Parathyroid adenoma (tissue), 2 donors: ENCODE measurements around the gene GPATCH1.

Experiments
- H2AFZ ChIP-seq: fragments of 300-600 bp; sonication (generic); one replicate; pipeline ENCODE4 v1.7.0; 2017; ENCODE audit warnings: antibody characterized with exemption, mild to moderate bottlenecking
- H3K27ac ChIP-seq: fragments of 300-600 bp; sonication (generic); one replicate; pipeline ENCODE4 v1.7.0; 2017
- H3K27me3 ChIP-seq: fragments of 300-600 bp; sonication (generic); one replicate; pipeline ENCODE4 v1.7.0; 2017; ENCODE audit warnings: low read length; ENCODE audit not compliant: control insufficient read depth, insufficient read depth
- H3K36me3 ChIP-seq: fragments of 300-600 bp; sonication (generic); one replicate; pipeline ENCODE4 v1.7.0; 2017; ENCODE audit warnings: low read length; ENCODE audit not compliant: control insufficient read depth, insufficient read depth
- H3K4me1 ChIP-seq: fragments of 300-600 bp; sonication (generic); one replicate; pipeline ENCODE4 v1.7.0; 2017; ENCODE audit warnings: control low read depth
- H3K4me2 ChIP-seq: fragments of 300-600 bp; sonication (generic); one replicate; pipeline ENCODE4 v1.7.0; 2017; ENCODE audit warnings: low read length
- H3K4me3 ChIP-seq: fragments of 300-600 bp; sonication (generic); one replicate; pipeline ENCODE4 v1.7.0; 2017; ENCODE audit warnings: low read depth, low read length
- H3K79me2 ChIP-seq: fragments of 300-600 bp; sonication (generic); one replicate; pipeline ENCODE4 v1.7.0; 2017; ENCODE audit warnings: control low read depth
- H3K9ac ChIP-seq: fragments of 300-600 bp; sonication (generic); one replicate; pipeline ENCODE4 v1.7.0; 2017; ENCODE audit warnings: mild to moderate bottlenecking
- H3K9me3 ChIP-seq: fragments of 300-600 bp; sonication (generic); one replicate; pipeline ENCODE4 v1.7.0; 2017; ENCODE audit warnings: low read length; ENCODE audit not compliant: control insufficient read depth
- CTCF ChIP-seq: fragments of 300-600 bp; sonication (generic); IDR thresholded peaks from one replicate; pipeline ENCODE4 v1.7.0; 2017; ENCODE audit warnings: antibody characterized with exemption, mild to moderate bottlenecking
- donor health status: primary hyperparathyroidism.

Gene GPATCH1

GRCh38 chr19:33055718-33056117 is 25.3 kb upstream of the GPATCH1 start:
- H3K9me3 ChIP-seq = no peaks in the 10 kb centered on the region
- no peak for TF ChIP-seq CTCF
- H3K4me1 ChIP-seq = peaks cover 10% of the 10 kb centered on the region
- H3K79me2 ChIP-seq = peaks cover 11% of the 10 kb centered on the region
- no peak overlapping the region for H3K9ac ChIP-seq
- no peak overlapping the region for H3K4me3 ChIP-seq
- no peak overlapping the region for H3K27ac ChIP-seq
- no peak overlapping the region for H3K4me2 ChIP-seq
- H3K27me3 ChIP-seq = no peaks in the 10 kb centered on the region
- H2AFZ ChIP-seq = no peak overlapping the region
- no peaks in the 10 kb centered on the region for H3K36me3 ChIP-seq

- peaks cover 4% of the 10 kb centered on the region for H3K79me2 ChIP-seq
- no peak for TF ChIP-seq CTCF
Measured at GRCh38 chr19:33060586-33060985, 20.4 kb upstream of the GPATCH1 start.

GRCh38 chr19:33062902-33063301 is 18.1 kb upstream of the GPATCH1 start:
- Histone ChIP-seq H3K79me2 (peaks cover 4% of the 10 kb centered on the region), H3K9me3 (no peaks in the 10 kb centered on the region), H3K4me2 (no peak overlapping the region), H3K4me3 (no peak overlapping the region), H3K36me3 (no peaks in the 10 kb centered on the region), H3K27ac (no peak overlapping the region), H2AFZ (no peak overlapping the region), H3K27me3 (no peaks in the 10 kb centered on the region), H3K9ac (no peak overlapping the region), H3K4me1 (peaks cover 4% of the 10 kb centered on the region)
- TF ChIP-seq CTCF = no peak

More at GRCh38 chr19:33060586-33060985, 20.4 kb upstream of the GPATCH1 start:
- H3K36me3 ChIP-seq = no peaks in the 10 kb centered on the region
- H3K4me2 ChIP-seq = no peak overlapping the region
- no peaks in the 10 kb centered on the region for H3K27me3 ChIP-seq
- no peak overlapping the region for H3K9ac ChIP-seq
- H2AFZ ChIP-seq = no peak overlapping the region
- H3K27ac ChIP-seq = no peak overlapping the region
- H3K4me3 ChIP-seq = no peak overlapping the region
- no peaks in the 10 kb centered on the region for H3K9me3 ChIP-seq
- H3K4me1 ChIP-seq = peaks cover 4% of the 10 kb centered on the region

- H3K4me3 ChIP-seq = no peak overlapping the region
Measured at GRCh38 chr19:33063356-33063752, 17.6 kb upstream of the GPATCH1 start.

More at GRCh38 chr19:33063356-33063752, 17.6 kb upstream of the GPATCH1 start:
- TF ChIP-seq CTCF = no peak
- peaks cover 4% of the 10 kb centered on the region for H3K4me1 ChIP-seq
- H3K36me3 ChIP-seq = no peaks in the 10 kb centered on the region
- H2AFZ ChIP-seq = no peak overlapping the region
- H3K79me2 ChIP-seq = peaks cover 2% of the 10 kb centered on the region
- no peaks in the 10 kb centered on the region for H3K9me3 ChIP-seq
- no peak overlapping the region for H3K27ac ChIP-seq
- H3K9ac ChIP-seq = no peak overlapping the region
- H3K4me2 ChIP-seq = peak overlapping the region; percentile 35
- no peaks in the 10 kb centered on the region for H3K27me3 ChIP-seq
